Activated CD8-positive, alpha-beta T cell treated with anti-CD3 and anti-CD28 coated beads for 36 hours (primary cell): ENCODE results near the gene CCS. TPM values are rescaled to one million over a fixed set of nuclear protein-coding genes. Genes with fewer than 3 reads are reported as not detected.
"Not testable (repeated sequence)": the region's sequence is repeated elsewhere in the genome, so short reads cannot be mapped to it uniquely, and the experiment has no call there.

ENCODE experiments used
- ATAC-seq: fragments of 200-7000 bp; cut with Tn5 transposase; one replicate; pipeline ENCODE4 v1.10.0; 2021; ENCODE audit warnings: mild to moderate bottlenecking, moderate library complexity
- CTCF ChIA-PET: fragments of 350-600 bp; sonication (Branson Sonifier 250); formaldehyde crosslinking; loops from one replicate; lab custom pipeline; 2021; ENCODE audit warnings: antibody characterized with exemption; lab: Charles Lee
- POLR2A ChIA-PET: fragments of 350-600 bp; sonication (Branson Sonifier 250); formaldehyde crosslinking; loops from one replicate; lab custom pipeline; 2021; ENCODE audit warnings: antibody characterized with exemption; lab: Charles Lee
- DNase-seq: peaks from one replicate; pipeline ENCODE4 v3.0.0-alpha.2; 2020
- H3K27ac Mint-ChIP-seq: one replicate; pipeline ENCODE4 v1.8.0; 2021; ENCODE audit warnings: mild to moderate bottlenecking, mixed read lengths
- H3K27me3 Mint-ChIP-seq: one replicate; pipeline ENCODE4 v1.8.0; 2021; ENCODE audit warnings: mixed read lengths
- H3K36me3 Mint-ChIP-seq: one replicate; pipeline ENCODE4 v1.8.0; 2021; ENCODE audit warnings: low read depth, mixed read lengths
- H3K4me1 Mint-ChIP-seq: one replicate; pipeline ENCODE4 v1.8.0; 2021; ENCODE audit warnings: low read depth, mixed read lengths
- H3K4me3 Mint-ChIP-seq: one replicate; pipeline ENCODE4 v1.8.0; 2021; ENCODE audit warnings: mild to moderate bottlenecking, moderate library complexity, mixed read lengths
- H3K9me3 Mint-ChIP-seq: one replicate; pipeline ENCODE4 v1.8.0; 2021; ENCODE audit warnings: mixed read lengths
- intact Hi-C: fragments of 100-400 bp; cut with micrococcal nuclease; formaldehyde crosslinking; loops from one replicate; pipeline ENCODE4 v1.10.0; 2022
- total RNA-seq, 2 experiments: library from RNA; stranded (reverse); gene quantifications; one replicate each; pipeline ENCODE4 v1.2.3, GENCODE V29; 2021
- TF ChIP-seq, protein P1 (sequence below): fragments of 200-600 bp; IDR thresholded peaks from one replicate; pipeline ENCODE4 v1.8.0; 2022; ENCODE audit warnings: antibody characterized with exemption, mild to moderate bottlenecking

The CCS gene
- total RNA-seq, 2 experiments from 2014 or later, result 22.0 to 25.6 TPM

DNA sequence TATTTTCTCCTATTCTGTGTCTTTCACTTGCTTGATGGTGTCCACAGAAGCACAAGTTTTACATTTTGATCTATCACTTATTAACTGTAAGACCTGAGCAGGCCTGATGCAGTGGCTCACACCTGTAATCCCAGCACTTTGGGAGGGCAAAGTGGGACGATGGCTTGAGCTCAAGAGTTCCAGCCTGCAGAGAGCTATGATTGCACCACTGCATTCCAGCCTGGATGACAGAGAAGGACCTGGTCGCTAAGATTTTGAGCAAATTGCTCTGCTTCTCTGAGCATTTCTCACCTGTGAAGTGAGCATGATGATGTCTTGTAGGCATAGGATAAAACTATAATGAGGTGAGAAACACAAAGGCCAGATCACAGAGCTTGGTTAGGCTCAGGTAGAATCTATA is 6.8 kb upstream of the CCS start:
- ATAC-seq (no peak), DNase-seq (no peak)
- TF ChIP-seq, protein P1, sequence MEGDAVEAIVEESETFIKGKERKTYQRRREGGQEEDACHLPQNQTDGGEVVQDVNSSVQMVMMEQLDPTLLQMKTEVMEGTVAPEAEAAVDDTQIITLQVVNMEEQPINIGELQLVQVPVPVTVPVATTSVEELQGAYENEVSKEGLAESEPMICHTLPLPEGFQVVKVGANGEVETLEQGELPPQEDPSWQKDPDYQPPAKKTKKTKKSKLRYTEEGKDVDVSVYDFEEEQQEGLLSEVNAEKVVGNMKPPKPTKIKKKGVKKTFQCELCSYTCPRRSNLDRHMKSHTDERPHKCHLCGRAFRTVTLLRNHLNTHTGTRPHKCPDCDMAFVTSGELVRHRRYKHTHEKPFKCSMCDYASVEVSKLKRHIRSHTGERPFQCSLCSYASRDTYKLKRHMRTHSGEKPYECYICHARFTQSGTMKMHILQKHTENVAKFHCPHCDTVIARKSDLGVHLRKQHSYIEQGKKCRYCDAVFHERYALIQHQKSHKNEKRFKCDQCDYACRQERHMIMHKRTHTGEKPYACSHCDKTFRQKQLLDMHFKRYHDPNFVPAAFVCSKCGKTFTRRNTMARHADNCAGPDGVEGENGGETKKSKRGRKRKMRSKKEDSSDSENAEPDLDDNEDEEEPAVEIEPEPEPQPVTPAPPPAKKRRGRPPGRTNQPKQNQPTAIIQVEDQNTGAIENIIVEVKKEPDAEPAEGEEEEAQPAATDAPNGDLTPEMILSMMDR, result no peak
- Mint-ChIP-seq H3K4me1 (no peaks in the 10 kb centered on the region), H3K4me3 (no peak overlapping the region), H3K9me3 (peaks cover 2% of the 10 kb centered on the region), H3K27ac (no peak overlapping the region), H3K36me3 (no peaks in the 10 kb centered on the region), H3K27me3 (no peaks in the 10 kb centered on the region)
- CTCF ChIA-PET, result no interaction called here
- intact Hi-C loops, result no loop called here
- POLR2A ChIA-PET, result interaction anchor here (1.6 kb wide), 1 partner anchor 31 kb away, joined by 4 read pairs; no protein-coding TSS in a partner anchor

DNA sequence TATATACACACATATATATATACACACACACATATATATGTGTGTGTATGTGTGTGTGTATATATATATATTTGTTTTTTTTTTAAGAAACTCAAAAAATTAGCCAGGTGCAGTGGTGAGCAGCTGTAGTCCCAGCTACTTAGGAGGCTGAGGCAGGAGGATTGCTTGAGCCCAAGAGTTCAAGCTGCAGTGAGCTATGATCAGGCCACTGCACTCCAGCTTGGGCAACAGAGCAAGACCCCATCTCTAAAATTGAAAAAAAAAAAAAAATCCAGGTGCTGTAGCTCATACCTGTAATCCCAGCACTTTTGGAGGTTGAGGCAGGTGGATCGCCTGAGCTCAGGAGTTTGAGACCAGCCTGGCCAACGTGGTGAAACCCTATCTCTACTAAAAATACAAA is 3.7 kb upstream of the CCS start:
- H3K4me3 Mint-ChIP-seq, DNase-seq: not testable (repeated sequence)
- CTCF ChIA-PET, result interaction anchor here (1.5 to 1.6 kb wide), 2 partner anchors 10 to 49 kb away, joined by 4 to 7 read pairs; partner anchors contain the start of gene RBM4

DNA sequence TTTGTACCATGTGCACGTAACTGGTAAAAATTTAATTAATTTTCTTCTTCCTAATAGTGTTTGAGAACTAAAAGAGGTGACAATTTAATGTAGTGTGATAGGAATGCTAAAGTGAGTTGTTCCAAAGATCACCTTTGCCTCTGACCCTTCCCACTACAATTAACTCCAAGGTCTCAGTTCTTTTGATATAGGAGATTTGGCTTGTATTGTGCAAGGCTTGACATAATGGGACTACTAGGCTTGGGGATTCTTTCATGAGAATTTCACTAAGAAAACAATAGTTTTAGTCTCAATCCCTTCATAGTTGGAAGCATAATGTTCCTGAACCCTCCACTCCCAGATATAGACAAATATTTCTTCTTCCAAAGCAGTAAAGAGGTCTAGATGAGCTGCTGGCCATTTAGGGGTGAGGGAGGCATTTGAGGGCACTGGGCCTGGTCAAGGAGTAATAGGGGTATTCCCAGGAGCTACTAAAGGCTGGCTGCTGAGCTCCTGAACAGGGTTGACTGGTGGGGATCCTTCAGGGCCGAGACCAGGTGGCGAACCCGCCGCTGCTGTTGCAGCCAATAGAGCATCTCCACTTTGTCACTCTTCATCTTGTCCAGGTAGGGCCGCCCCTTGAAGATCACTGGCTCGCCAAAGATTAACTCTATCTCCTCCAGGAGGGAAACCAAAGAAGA is 2.8 kb upstream of the CCS start:
- H3K27ac Mint-ChIP-seq, result no peak overlapping the region
- intact Hi-C loops, result loop anchor here (5.0 kb wide), 1 partner anchor 87 kb away; the partner anchor contains the start of gene RBM4B
- H3K9me3 Mint-ChIP-seq, result no peaks in the 10 kb centered on the region
- ChIA-PET CTCF (interaction anchor here (0.9 to 5.8 kb wide), 6 partner anchors 9 to 151 kb away, joined by 3 to 67 read pairs (median 5); partner anchors contain the start of genes MRPL11, RBM4 and RBM4B), POLR2A (interaction anchor here (0.6 to 3.0 kb wide), 4 partner anchors 9 to 157 kb away, joined by 3 to 10 read pairs (median 4); partner anchors contain the start of gene RBM14)
- H3K27me3 Mint-ChIP-seq, result no peaks in the 10 kb centered on the region
- TF ChIP-seq, protein P1, result no peak
- DNase-seq, result no peak
- H3K4me3 Mint-ChIP-seq, result no peak overlapping the region
- H3K36me3 Mint-ChIP-seq, result no peaks in the 10 kb centered on the region
- peaks cover 18% of the 10 kb centered on the region for H3K4me1 Mint-ChIP-seq
- no peak for ATAC-seq

More for the DNA sequence above, 3.7 kb upstream of the CCS start:
- H3K27me3 Mint-ChIP-seq, H3K27ac Mint-ChIP-seq, intact Hi-C loops, POLR2A ChIA-PET, H3K36me3 Mint-ChIP-seq, ATAC-seq, H3K9me3 Mint-ChIP-seq: not testable (repeated sequence)
- H3K4me1 Mint-ChIP-seq, result peaks cover 13% of the 10 kb centered on the region

- Mint-ChIP-seq H3K4me1 (peaks cover 24% of the 10 kb centered on the region), H3K27ac (no peak overlapping the region), H3K9me3 (no peaks in the 10 kb centered on the region), H3K27me3 (no peaks in the 10 kb centered on the region), H3K36me3 (no peaks in the 10 kb centered on the region), H3K4me3 (no peak overlapping the region)
- CTCF ChIA-PET, result interaction anchor here (0.7 to 5.8 kb wide), 8 partner anchors 12 to 170 kb away, joined by 3 to 67 read pairs (median 8); partner anchors contain the start of genes CTSF, MRPL11, NPAS4 and RBM4
- intact Hi-C loops, result loop anchor here (5.0 kb wide), 1 partner anchor 86 kb away; the partner anchor contains the start of gene RBM4B
- DNase-seq, result no peak
- POLR2A ChIA-PET, result interaction anchor here (0.7 to 3.0 kb wide), 4 partner anchors 10 to 88 kb away, joined by 3 to 10 read pairs (median 4); partner anchors contain the start of gene RBM14
- ATAC-seq, result no peak
- TF ChIP-seq, protein P1, result no peak
Measured at GRCh38 chr11:66591175-66591574, 1.8 kb upstream of the CCS start.

DNA sequence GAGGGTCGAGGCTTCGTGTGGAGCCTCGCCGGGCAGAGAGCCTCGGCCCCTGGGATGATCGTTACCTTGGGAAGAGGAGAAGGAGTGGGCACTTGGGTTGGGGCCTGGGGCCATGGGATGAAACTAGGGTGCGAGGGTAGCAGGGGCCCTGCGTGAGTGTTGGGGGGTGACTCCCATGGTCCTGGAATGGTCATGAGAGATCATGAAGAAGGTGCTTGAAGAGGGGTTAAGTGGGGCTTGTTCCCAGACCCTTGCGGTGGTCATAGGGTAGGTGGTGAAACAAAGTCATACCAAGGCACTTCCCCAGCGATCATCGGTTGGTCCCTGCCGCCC is 284 bp downstream of the CCS start:
- TF ChIP-seq, protein P1, result no peak
- intact Hi-C loops, result loop anchor here (5.0 kb wide), 1 partner anchor 84 kb away; the partner anchor contains the start of gene RBM4B
- POLR2A ChIA-PET, result interaction anchor here (0.8 to 2.8 kb wide), 8 partner anchors 9 to 113 kb away, joined by 3 to 14 read pairs (median 4); partner anchors contain the start of genes DPP3, RBM14 and RBM4B
- no peaks in the 10 kb centered on the region for H3K9me3 Mint-ChIP-seq
- DNase-seq (peak; percentile 11), ATAC-seq (peak; percentile 5)
- H3K36me3 Mint-ChIP-seq, result no peaks in the 10 kb centered on the region
- H3K4me1 Mint-ChIP-seq, result peaks cover 24% of the 10 kb centered on the region
- CTCF ChIA-PET, result interaction anchor here (1.1 to 5.8 kb wide), 13 partner anchors 9 to 222 kb away, joined by 3 to 67 read pairs (median 7); partner anchors contain the start of genes CTSF, MRPL11, RBM4 and RBM4B
- peak overlapping the region; percentile 99 for H3K4me3 Mint-ChIP-seq
- H3K27ac Mint-ChIP-seq, result peak overlapping the region; percentile 97
- no peaks in the 10 kb centered on the region for H3K27me3 Mint-ChIP-seq
